PC-3 (cell line): ENCODE results near the gene SNX22. TPM values are rescaled to one million over a fixed set of nuclear protein-coding genes. Genes with fewer than 3 reads are reported as not detected.

Experiments used
- ATAC-seq: fragments of 200-7000 bp; cut with Tn5 transposase; 2 replicates; pipeline ENCODE4 v1.9.1; 2020; ENCODE audit warnings: mild to moderate bottlenecking, moderate library complexity
- BruUV-seq: library from RNA; stranded (reverse); fragments of 400-500 nt; replicated peaks from 2 replicates; lab custom pipeline; 2021; lab: Mats Ljungman, UMichigan
- CTCF ChIA-PET: fragments of 300-600 bp; sonication (Branson Sonifier 250); formaldehyde crosslinking; loops from one replicate; lab custom pipeline; 2022; ENCODE audit warnings: antibody characterized with exemption; lab: Charles Lee
- POLR2A ChIA-PET: fragments of 300-600 bp; sonication (Branson Sonifier 250); formaldehyde crosslinking; loops from one replicate; lab custom pipeline; 2022; ENCODE audit warnings: antibody characterized with exemption; ENCODE audit not compliant: unreplicated experiment; lab: Charles Lee
- DNase-seq: peaks from one replicate; pipeline ENCODE4 v3.0.0-alpha.2; 2015
- H2AFZ ChIP-seq: fragments of 300-600 bp; sonication (generic); 2 replicates; pipeline ENCODE4 v1.6.0; 2016; ENCODE audit warnings: antibody characterized with exemption, low read length
- H3F3A ChIP-seq: fragments of 300-600 bp; sonication (generic); one replicate; pipeline ENCODE4 v1.6.0; 2017; ENCODE audit warnings: antibody characterized with exemption, low read length, control low read depth, mild to moderate bottlenecking; ENCODE audit not compliant: unreplicated experiment
- H3K27ac ChIP-seq: fragments of 300-600 bp; sonication (generic); 2 replicates; pipeline ENCODE4 v1.5.1; 2016; ENCODE audit warnings: mild to moderate bottlenecking, low read length
- H3K27me3 ChIP-seq: fragments of 300-600 bp; sonication (generic); 2 replicates; pipeline ENCODE4 v1.6.1; 2016; ENCODE audit warnings: low read length, mixed read lengths
- H3K36me3 ChIP-seq: fragments of 300-600 bp; sonication (generic); 2 replicates; pipeline ENCODE4 v1.6.1; 2016; ENCODE audit warnings: low read depth, mixed run types, low read length, mixed read lengths
- H3K4me1 ChIP-seq: fragments of 300-600 bp; sonication (generic); 2 replicates; pipeline ENCODE4 v1.5.1; 2016; ENCODE audit warnings: low read length; ENCODE audit not compliant: insufficient read depth
- H3K4me2 ChIP-seq: fragments of 300-600 bp; sonication (generic); 2 replicates; pipeline ENCODE4 v1.6.0; 2016; ENCODE audit warnings: low read length
- H3K4me3 ChIP-seq: fragments of 300-600 bp; sonication (generic); 2 replicates; pipeline ENCODE4 v1.5.1; 2016; ENCODE audit warnings: mild to moderate bottlenecking, low read length, mixed read lengths
- H3K79me2 ChIP-seq: fragments of 300-600 bp; sonication (generic); 2 replicates; pipeline ENCODE4 v1.6.1; 2017; ENCODE audit warnings: low read length, mixed read lengths
- H3K9ac ChIP-seq: fragments of 300-600 bp; sonication (generic); 2 replicates; pipeline ENCODE4 v1.6.0; 2016; ENCODE audit warnings: mild to moderate bottlenecking, low read length
- H3K9me2 ChIP-seq: fragments of 300-600 bp; sonication (generic); replicated peaks from 2 replicates; pipeline ENCODE4 v1.6.1; 2016; ENCODE audit warnings: mixed run types, low read length, mixed read lengths
- H3K9me3 ChIP-seq: fragments of 300-600 bp; sonication (generic); 2 replicates; pipeline ENCODE4 v1.6.1; 2016; ENCODE audit warnings: low read length, mixed read lengths
- H4K20me1 ChIP-seq: fragments of 300-600 bp; sonication (generic); 2 replicates; pipeline ENCODE4 v1.6.1; 2016; ENCODE audit warnings: low read length, mixed read lengths
- EZH2 ChIP-seq: fragments of 300-600 bp; sonication (generic); IDR thresholded peaks from one replicate; pipeline ENCODE4 v1.6.1; 2017; ENCODE audit warnings: antibody characterized with exemption, mild to moderate bottlenecking, low read length; ENCODE audit not compliant: unreplicated experiment
- EZH2phosphoT487 ChIP-seq: fragments of 300-600 bp; sonication (generic); IDR thresholded peaks from 2 replicates; pipeline ENCODE4 v1.6.1; 2018; ENCODE audit warnings: mild to moderate bottlenecking, antibody characterized with exemption, low read length, borderline replicate concordance
- intact Hi-C: fragments of 100-400 bp; cut with micrococcal nuclease; formaldehyde crosslinking; loops from 2 replicates; pipeline ENCODE4 v1.9.0; 2023
- total RNA-seq: library from RNA; depleted of rRNA; stranded (reverse); fragments of >200 nt; gene quantifications from 2 replicates; pipeline ENCODE4 v1.2.3, GENCODE V29; 2014
- TF ChIP-seq, protein P1 (sequence below): fragments of 300-600 bp; sonication (generic); conservative IDR thresholded peaks from 2 replicates; pipeline ENCODE4 v1.5.1; 2017; ENCODE audit warnings: antibody characterized with exemption, low read depth, mild to moderate bottlenecking, low read length

Gene SNX22
- total RNA-seq, 1 experiment from 2014 or later = 0.77 TPM

DNA sequence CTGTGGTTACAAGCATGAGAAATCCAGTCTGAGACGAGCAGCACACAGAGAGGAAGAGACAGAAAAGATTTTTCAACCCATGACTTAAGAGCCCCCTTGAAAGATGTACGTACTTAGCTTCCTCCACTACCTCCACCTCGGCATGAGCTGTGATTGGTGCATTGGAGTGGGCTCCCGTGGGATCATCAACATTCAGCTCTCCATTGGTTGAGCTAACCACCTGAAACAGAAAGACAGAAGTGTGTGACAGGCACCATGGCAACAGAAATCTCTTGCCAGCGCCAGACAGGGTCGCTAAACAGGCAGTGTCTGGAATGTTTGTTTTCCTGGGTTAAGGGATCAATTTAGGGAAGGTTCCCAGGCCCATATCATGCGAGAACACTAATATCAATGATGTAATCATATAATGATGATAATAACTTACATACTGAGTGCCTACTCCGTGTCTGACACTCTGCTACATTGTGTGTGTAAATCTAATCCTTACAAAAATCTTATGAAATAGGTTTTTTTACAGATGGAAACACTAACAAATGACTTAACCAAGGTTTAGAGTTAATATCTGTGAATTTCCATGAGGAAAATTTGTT, 28.8 kb downstream of the SNX22 start:
- Histone ChIP-seq H3K4me2 (no peak overlapping the region), H2AFZ (no peak overlapping the region), H3K27ac (no peak overlapping the region), H4K20me1 (no peaks in the 10 kb centered on the region), H3K27me3 (no peaks in the 10 kb centered on the region), H3K4me3 (no peak overlapping the region), H3K4me1 (no peaks in the 10 kb centered on the region), H3K36me3 (no peaks in the 10 kb centered on the region), H3K9me2 (no peaks in the 10 kb centered on the region), H3F3A (no peaks in the 10 kb centered on the region), H3K9ac (no peak overlapping the region), H3K79me2 (no peaks in the 10 kb centered on the region), H3K9me3 (no peaks in the 10 kb centered on the region)
- CTCF ChIA-PET = no interaction called here
- DNase-seq (no peak), ATAC-seq (no peak)
- intact Hi-C loops = no loop called here
- no TSS peak for BruUV-seq
- POLR2A ChIA-PET = no interaction called here
- TF ChIP-seq EZH2phosphoT487 (no peak), EZH2 (no peak)
- TF ChIP-seq, protein P1, sequence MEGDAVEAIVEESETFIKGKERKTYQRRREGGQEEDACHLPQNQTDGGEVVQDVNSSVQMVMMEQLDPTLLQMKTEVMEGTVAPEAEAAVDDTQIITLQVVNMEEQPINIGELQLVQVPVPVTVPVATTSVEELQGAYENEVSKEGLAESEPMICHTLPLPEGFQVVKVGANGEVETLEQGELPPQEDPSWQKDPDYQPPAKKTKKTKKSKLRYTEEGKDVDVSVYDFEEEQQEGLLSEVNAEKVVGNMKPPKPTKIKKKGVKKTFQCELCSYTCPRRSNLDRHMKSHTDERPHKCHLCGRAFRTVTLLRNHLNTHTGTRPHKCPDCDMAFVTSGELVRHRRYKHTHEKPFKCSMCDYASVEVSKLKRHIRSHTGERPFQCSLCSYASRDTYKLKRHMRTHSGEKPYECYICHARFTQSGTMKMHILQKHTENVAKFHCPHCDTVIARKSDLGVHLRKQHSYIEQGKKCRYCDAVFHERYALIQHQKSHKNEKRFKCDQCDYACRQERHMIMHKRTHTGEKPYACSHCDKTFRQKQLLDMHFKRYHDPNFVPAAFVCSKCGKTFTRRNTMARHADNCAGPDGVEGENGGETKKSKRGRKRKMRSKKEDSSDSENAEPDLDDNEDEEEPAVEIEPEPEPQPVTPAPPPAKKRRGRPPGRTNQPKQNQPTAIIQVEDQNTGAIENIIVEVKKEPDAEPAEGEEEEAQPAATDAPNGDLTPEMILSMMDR = no peak

DNA sequence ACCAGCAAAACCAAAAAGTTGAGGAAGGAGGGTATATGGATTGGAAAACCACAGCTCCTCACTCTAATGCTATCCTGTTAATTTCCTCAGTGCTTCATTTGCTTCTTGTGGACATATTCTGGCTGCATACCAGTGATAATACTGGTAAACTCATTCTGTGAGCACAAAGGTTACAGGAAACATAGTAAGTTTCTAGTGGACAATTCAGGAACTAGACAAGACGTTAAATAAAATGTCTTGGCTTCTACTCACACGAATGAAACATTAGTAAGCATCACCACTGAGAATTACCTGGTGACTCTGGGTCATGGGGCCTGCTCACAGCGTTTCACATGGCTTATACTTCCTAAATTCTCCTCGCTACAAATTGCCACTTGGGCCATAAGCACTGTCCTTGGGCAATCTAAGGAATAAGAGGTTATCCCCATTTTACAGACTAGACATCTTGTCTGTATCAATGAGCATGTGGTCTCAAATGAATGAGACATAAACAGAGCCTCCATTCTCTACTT, 31.4 kb downstream of the SNX22 start:
- Histone ChIP-seq H3K36me3 (no peaks in the 10 kb centered on the region), H3F3A (no peaks in the 10 kb centered on the region), H3K9me2 (no peaks in the 10 kb centered on the region), H3K4me1 (no peaks in the 10 kb centered on the region), H3K27me3 (no peaks in the 10 kb centered on the region), H3K79me2 (no peaks in the 10 kb centered on the region), H3K4me2 (no peak overlapping the region), H4K20me1 (no peaks in the 10 kb centered on the region), H3K9ac (no peak overlapping the region), H3K4me3 (no peak overlapping the region), H3K27ac (no peak overlapping the region), H2AFZ (no peak overlapping the region), H3K9me3 (no peaks in the 10 kb centered on the region)
- ChIA-PET CTCF (no interaction called here), POLR2A (no interaction called here)
- intact Hi-C loops = no loop called here
- TF ChIP-seq EZH2phosphoT487 (no peak), EZH2 (no peak)
- TF ChIP-seq, protein P1 = no peak
- DNase-seq (peak; percentile 2), ATAC-seq (no peak)
- no TSS peak for BruUV-seq

DNA sequence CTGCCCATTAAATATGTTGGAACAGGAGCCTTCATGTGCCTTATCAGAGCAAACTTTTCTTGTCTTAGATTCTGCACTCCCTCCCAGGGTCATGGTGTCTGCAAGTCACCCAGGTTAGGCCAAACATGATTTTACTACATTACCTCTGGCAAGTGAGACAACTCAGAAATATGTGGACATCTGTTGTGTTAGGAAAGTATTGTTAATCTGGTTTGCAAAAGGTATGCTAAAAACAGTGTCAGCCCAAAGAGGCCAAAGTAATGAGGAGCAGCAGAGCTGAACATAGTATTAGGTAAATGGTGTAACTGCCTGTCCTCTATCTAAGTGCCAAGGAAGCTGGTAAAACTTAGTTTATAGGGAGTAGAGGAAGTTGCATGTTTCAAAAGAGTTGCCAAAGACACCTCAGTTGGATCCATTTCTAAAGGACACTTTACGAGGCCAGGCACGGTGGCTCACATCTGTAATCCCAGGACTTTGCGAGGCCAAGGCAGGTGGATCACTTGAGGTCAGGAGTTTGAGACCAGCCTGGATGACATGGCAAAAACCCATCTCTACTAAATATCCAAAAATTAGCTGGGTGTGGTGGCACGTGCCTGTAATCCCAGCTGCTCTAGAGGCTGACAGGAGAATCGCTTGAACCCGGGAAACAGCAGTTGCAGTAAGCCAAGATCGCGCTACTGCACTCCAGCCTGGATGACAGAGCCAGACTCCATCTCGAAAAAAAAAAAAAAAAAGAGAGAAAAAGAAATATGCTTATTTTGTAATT, 33.8 kb downstream of the SNX22 start:
- Histone ChIP-seq H4K20me1 (no peaks in the 10 kb centered on the region), H3K4me3 (no peak overlapping the region), H2AFZ (no peak overlapping the region), H3K36me3 (no peaks in the 10 kb centered on the region), H3K79me2 (no peaks in the 10 kb centered on the region), H3F3A (no peaks in the 10 kb centered on the region), H3K4me2 (no peak overlapping the region), H3K9ac (no peak overlapping the region), H3K4me1 (no peaks in the 10 kb centered on the region), H3K9me2 (no peaks in the 10 kb centered on the region), H3K9me3 (no peaks in the 10 kb centered on the region), H3K27me3 (no peaks in the 10 kb centered on the region), H3K27ac (no peak overlapping the region)
- BruUV-seq = no TSS peak
- ChIA-PET CTCF (no interaction called here), POLR2A (no interaction called here)
- intact Hi-C loops = no loop called here
- DNase-seq (no peak), ATAC-seq (no peak; the same call in 1 of the 2 replicates)
- no peak for TF ChIP-seq EZH2
